HG03103 (cell line): ENCODE measurements around the gene USP21.
"Not testable (repeated sequence)": the region's sequence is repeated elsewhere in the genome, so short reads cannot be mapped to it uniquely, and the experiment has no call there.

Experiments
- ATAC-seq: cut with Tn5 transposase; IDR thresholded peaks from one replicate; pipeline ENCODE4 v1.9.1; 2021; ENCODE audit warnings: low read depth; ENCODE audit not compliant: unreplicated experiment

The USP21 gene, protein sequence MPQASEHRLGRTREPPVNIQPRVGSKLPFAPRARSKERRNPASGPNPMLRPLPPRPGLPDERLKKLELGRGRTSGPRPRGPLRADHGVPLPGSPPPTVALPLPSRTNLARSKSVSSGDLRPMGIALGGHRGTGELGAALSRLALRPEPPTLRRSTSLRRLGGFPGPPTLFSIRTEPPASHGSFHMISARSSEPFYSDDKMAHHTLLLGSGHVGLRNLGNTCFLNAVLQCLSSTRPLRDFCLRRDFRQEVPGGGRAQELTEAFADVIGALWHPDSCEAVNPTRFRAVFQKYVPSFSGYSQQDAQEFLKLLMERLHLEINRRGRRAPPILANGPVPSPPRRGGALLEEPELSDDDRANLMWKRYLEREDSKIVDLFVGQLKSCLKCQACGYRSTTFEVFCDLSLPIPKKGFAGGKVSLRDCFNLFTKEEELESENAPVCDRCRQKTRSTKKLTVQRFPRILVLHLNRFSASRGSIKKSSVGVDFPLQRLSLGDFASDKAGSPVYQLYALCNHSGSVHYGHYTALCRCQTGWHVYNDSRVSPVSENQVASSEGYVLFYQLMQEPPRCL

DNA sequence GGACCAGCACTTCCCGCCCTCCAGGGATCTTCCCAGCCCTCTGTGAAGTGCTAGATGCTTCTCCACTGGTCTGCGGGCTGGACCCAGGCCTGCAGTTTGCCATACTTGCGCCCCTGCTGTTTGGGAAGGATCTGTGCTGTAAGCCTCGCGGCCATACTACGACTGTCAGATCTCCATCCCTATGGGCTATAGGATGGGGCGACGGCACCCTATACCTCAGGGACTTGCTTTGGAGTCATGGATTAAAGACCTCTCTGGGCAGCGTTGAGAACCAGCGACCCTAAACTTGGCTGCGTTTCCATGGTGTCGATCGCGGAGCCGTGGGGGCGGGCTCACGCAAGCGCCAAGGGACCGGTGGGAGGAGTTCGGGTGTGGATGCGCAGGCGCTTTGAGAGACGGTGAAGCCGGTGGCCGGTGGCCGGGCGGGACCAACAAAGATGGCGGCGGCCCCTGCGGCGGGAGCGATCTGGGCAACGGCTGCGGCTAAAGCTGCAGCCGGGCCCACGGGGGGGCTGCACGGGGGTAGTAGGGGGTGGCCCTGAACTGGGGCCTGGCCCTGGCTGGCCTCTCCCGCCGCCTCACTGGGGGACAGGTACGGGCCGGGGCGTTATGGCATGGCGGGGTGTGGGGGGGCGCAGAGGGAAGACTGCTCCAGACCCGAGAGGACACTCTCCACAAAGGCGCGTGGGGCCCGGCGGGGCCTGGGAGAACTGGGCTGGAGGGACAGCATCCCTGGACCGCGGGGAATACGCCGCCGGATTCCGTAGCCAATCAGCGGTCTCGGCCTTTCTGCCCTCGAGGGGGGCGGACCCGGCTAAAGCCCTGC is at the start of gene USP21:
TSS of gene USP21 (plus strand) at position 414 of the 826 bp plus-strand sequence. CDS start 1,141 bp downstream, outside the sequence.
- ATAC-seq: no peak

DNA sequence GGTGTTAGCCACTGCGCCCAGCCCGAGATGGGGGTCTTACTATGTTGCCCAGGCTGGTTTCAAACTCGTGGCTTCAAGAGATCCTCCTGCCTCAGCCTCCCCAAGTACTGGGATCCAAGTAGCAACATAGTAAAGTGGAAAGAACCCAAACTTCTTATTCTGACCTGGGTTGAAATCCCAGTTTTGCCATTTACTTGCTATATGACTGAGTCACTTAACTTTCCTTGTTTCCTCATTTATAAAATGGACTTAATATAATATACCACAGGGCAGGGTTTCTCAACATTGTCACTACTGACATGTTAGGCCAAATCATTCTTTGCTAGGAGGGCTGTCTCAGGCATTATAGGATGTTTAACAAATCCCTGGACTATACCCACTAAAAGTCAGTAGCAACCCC is 48.2 kb upstream of the USP21 start:
- no peak for ATAC-seq

DNA sequence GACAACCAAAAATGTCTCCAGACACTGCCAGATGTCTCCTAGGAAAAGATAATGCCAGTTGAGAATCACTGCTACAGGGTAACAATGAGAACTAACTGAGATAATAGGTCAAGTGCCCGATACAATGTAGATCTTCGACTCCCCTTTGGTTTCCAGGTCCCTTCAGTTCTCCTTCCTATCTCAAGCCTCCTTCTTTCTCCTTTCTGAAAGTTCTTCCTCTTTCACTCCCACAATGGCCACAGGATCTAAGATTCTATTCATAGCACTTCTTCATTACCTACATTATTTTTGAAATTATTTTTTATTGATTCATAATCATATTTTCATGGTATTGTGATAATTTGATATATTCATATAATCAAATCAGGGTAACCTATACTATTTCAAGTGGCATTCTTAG is 47.8 kb upstream of the USP21 start:
- no peak for ATAC-seq

DNA sequence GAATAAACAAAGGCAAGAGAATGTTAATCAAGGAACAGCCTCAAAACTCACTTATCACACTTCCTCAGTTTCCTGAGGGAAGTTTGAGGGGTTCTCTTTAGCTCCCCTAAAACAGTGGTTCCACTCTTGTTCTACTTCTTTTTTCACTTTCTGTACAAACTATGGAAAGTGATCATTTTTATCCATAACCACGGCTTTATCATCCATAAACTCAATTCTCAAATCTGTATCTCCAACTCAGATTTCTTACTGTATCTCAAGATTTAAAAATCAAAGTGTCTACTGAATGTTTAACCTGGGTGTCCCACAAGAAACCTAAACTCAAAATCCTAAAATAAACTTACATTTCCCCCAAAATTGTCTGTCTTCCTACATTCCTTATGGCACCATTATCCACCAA is 45.4 kb upstream of the USP21 start:
- ATAC-seq: no peak

DNA sequence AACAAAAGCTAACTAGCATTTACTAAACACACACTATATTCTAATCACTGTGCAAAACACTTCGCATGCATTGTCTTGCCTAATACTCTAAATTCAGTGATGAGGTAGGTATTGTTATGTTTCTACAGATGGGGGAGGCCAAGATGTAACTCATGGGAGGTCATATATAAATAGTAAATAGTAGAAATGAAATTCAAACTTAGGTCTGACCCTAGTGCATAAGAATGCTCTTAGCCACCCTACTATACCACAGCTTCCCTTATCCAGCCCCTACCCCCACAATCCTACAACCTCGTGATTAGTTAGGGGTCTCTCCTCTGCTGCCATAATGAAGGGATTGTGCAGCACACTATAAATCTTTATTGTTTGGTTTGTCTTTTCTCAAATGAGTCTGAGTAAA is 44.7 kb upstream of the USP21 start:
- no peak for ATAC-seq

DNA sequence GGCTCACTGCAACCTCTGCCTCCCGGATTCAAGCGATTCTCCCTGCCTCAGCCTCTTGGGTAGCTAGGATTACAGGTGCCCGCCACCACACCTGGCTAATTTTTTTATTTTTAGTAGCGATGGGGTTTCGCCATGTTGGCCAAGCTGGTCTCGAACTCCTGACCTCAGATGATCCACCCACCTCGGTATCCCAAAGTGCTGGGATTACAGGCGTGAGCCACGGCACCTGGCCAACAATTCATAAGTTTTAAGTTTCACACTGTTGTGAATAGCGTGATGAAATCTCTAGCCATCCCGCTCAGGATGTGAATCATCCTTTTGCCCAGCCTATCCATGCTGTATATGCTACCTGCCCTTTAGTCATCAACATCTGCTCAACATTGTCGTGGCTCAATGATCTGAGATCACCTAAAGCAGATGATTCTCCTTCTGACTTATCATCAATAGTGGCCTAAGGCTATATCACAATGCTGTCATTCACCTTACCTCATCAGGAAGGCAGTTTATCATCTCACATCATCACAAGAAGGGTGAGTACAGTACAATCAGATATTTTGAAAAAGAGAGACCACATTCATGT is 44.1 kb upstream of the USP21 start:
- ATAC-seq: no peak

DNA sequence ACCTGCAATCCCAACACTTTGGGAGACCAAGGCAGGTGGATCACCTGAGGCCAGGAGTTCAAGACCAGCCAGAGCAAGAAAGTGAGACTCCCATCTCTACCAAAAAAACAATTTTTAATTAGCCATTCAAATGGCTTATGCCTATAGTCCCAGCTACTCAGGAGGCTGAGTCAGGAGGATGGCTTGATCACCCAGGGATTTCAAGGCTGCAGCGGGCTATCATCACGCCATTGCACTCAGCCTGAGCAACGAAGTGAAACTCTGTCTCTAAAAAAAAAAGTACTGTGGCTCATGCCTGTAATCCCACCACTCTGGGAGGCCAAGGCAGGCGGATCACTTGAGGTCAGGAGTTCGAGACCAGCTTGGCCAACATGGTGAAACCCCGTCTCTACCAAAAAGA is 43.3 kb upstream of the USP21 start:
- ATAC-seq: not testable (repeated sequence)

DNA sequence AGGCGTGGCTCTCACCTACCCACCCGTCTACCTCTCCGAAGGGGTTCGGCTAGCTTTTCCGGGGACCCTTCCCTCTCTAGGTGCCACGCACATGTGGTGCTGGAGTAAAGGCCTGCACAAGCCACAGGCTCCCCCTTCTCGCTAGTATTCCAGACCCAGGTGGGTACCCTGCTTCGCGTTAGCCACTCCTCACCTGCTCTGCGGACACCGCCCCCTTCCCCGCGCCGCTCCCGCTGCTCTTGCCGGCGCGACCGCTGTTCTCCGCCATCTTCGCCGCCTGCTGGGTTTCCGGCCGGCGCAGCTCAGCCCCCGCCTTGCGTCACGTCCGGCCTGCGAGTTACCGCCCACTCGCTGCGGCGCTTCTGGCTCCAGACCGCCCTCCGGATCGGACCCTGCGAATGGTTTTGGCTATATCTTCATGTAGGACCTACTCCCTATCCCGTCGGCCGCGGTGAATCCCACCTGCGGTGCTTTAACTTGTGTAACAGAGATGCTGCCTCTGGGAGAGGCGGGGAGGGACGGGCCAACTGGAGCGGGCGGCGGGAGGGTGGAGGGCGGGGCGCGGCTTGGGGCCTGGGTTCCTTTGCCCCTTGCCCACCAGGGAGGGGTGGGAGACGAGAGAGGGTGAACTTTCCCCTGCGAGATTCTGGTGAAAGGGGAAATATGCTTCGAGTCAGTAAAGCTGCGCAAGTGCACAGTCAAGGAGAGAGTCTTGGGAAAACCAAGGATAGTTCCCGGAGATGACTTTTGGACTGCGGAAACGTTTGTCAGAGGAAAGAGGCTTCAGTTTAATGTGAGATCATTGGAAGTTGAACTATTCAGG is 41.3 kb upstream of the USP21 start, which contains the start of the genes NIT1 and PFDN2:
TSS of gene NIT1 (plus strand) at position 347 of the 823 bp plus-strand sequence. CDS start at position 419, 72 bp downstream.
TSS of gene PFDN2 (minus strand) at position 279 of the 823 bp plus-strand sequence. CDS start at position 268, 11 bp downstream.
- ATAC-seq: peak; percentile 71

DNA sequence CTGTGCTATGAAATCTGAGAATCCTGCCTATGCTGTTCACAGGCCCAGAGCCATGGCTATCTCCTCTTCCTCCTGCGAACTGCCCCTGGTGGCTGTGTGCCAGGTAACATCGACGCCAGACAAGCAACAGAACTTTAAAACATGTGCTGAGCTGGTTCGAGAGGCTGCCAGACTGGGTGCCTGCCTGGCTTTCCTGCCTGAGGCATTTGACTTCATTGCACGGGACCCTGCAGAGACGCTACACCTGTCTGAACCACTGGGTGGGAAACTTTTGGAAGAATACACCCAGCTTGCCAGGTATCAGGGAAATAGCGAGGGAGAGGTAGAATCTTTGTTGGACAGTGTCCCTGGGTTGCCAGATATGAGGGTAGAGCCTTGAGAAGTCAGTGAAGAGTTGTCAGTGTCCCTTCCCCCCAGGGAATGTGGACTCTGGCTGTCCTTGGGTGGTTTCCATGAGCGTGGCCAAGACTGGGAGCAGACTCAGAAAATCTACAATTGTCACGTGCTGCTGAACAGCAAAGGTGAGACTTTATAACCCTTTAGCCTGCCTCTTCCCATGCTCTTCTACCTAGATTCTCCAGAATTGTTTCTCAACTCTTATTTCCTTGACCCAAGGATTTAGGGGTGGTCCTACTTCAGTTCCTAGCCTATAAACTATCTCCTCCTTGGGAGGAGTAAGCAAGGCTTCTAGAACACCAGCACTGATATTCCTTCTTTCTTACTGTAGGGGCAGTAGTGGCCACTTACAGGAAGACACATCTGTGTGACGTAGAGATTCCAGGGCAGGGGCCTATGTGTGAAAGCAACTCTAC is 40.0 kb upstream of the USP21 start:
- ATAC-seq: no peak

DNA sequence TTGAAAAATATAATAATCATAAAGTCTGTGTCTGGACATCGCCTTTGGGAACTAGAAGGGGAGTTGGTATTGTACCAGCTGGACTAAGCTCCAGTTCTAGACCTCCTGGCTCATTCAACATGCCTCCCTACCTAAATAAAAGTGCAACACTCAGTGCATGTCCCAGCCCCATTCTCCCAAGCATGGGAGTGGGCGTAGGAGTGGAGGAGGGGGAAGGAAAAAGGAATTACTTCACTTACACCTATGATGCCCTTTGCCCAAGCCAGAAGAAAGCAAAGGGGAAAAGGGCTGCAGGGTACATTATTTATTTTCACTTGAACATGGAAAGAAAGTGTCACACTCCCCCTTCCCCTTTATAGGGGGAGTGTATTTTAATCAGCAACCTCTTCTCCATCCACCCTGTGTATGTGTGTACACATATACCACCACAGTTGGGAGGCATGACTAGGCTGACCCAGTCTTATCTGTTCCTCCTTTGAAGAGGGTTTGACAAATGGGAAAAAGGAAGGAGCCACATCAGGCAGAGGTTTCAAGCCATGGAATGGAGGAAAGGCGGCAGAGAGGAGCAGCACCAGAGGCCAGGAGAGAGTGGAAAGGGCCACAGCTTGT is 38.2 kb upstream of the USP21 start:
- ATAC-seq: no peak

DNA sequence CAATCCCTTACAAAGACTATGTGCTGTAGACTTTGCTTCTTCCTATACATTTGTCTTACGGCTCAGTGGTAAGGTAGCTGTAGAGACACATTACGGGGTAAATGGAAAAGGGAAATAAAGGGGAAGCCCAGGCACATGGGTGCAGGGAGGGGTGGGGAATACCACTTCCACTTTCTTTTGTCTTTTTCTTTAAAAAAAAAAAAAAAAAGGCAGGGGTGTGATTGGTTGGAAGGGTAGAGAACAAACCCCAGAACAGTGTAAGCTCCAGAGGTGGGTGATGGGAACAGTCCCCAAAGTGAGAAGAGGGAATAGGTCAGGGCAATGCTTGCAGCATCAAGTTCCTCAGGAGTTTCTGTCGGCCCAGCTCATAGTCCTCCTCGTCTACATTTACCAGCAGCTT is 37.5 kb upstream of the USP21 start:
- no peak for ATAC-seq

DNA sequence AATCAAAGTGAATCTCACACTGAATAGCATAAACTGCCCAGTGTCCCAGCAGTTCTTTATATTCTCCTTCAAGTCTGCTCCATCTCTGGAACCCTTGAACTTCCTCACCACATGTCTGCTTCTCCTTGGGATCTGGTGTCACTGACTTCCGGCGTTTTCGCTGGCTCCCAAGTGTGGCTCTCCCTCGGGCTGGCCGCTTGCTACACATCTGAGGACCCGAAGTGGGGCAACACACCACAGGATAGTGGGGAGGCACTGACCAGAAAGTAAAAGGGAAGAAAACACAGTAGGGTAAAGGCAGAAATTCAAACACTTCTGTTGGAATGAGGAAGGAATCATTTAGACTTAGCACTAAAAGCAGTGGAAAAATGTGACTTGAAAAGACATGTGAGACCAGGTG is 36.3 kb upstream of the USP21 start:
- ATAC-seq: no peak

DNA sequence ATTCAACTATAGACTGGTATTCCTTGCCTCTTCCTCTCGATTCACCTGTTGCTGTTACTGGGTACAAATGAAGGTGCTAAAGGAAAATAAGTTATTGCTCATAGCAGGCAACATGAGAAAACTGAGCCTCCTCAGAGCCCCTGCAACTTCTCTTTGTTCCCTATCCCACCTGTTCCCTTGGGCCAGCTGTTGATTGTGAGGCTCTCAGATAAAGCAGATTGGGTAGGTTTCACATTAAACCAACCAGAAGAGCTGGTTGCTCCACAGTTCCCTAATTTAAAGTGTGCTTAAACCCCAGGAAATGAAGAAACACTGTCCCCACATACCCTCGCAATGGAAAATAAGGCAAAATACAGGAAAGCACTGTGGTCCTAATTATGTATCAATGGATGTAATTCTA is 31.7 kb upstream of the USP21 start:
- no peak for ATAC-seq

DNA sequence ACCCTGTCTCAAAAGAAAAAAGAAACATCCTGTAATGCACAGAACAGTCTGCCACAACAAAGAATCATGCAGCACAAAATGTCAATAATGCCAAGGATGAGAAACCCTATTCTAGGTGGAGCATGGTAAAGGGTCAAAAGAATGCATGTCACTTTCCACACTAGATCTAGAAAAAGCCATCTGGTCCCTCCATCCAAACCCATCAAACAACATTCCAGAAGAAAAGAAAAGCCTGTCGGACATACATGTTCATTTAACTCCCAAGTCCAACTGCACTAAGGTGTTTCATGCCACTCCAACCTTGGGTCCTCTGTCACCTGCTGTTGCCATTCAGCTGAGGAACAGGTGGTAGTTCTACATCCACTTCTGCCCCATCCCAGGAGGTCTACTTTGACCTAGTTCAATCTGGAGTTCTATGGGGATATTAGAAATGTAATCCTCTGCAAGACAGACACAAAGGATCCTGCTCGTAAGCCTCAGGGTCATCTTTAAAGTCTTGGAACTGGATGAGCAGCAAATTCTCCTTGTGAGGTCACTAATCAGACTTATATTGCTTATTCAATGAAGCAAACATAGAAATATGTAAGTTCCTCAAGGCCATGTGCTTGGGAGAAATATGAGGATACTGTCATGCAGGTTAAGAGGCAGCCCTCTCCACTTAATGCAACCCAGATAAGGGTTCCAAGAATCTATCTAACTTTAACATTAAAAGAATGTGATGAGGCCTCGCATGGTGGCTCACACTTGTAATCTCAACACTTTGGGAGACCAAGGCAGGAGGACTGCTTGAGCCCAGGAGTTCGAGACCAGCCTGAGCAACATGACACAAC is 30.5 kb upstream of the USP21 start:
- no peak for ATAC-seq

DNA sequence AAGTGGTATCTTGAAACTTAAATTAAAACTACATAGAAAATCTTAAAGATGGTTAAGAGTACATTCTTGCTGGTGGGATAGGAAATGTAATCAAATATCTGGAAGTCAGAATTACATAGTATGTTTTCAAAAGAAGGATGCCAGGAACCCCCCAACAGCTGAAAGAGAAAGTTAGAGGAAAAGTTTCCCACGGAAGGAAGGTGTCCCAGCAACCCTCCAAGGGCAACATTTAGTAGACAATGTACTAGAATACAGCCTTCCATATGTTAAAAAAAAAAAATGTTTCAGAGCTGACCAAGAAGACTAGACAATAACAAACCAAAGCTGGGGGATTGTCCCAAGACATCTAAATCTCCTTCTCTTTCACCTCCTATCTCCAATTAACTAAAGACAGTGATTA is 29.0 kb upstream of the USP21 start:
- no peak for ATAC-seq

DNA sequence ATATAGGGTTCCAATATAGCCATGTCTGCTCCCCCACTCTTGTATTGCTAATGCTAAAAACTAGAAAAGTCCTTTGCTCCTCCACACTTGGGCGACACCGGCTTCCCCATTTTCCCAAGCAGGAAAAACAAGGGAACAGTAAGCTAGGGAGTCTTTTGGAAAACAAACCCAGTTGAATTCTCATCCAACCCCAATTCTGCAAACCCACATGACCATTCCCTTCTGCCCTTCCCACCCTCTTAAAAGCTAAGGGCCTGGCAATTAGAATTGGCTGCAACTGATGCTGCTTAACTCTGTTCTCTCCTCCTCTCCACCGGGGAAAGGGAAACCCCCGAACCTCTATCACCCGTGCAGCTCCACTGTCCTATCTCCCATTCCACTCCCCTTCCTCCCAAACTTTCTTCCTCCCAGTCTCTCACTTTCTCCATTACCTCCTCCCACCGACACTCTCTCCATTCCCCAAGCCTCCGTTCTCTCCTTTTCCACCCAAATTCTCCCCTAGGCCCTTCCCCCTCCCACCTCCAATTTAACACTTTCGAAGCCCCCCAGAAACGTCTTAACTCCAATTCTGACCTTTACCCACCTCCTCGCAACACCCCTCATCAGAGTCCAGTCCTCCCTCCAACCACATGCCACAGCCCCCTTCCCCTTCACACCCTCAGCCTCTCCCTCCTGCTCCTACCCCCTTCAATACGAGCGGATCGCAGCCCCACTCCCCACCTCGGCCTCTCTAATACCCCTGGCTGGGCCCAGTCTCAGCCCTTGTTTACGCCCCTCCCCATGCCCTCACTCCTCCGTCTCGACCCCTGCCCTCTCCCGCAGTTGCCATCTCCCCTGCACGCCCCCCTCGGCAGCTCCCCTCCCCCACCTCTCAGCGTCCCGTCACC is 27.5 kb upstream of the USP21 start:
- ATAC-seq: no peak
